Fibroblast of the aortic adventitia (primary cell): ENCODE measurements around the gene CTDSP1. TPM values are rescaled to one million over a fixed set of nuclear protein-coding genes. Genes with fewer than 3 reads are reported as not detected.

Experiments used
- DNase-seq: peaks from one replicate; pipeline ENCODE4 v3.0.0-alpha.2; 2010; ENCODE audit warnings: low read depth
- H3K4me3 ChIP-seq: 2 replicates; pipeline ENCODE4 v1.5.1; 2011; ENCODE audit warnings: low read depth, mild to moderate bottlenecking, control low read depth, low read length, moderate library complexity
- CTCF ChIP-seq: IDR thresholded peaks from 2 replicates; pipeline ENCODE4 v1.5.1; 2011; ENCODE audit warnings: mild to moderate bottlenecking, low read length, control low read depth, inconsistent platforms; ENCODE audit not compliant: insufficient read depth
- total RNA-seq: library from RNA; depleted of rRNA; stranded (reverse); fragments of >200 nt; gene quantifications from 2 replicates; pipeline ENCODE4 v1.2.3, GENCODE V29; 2012; ENCODE audit warnings: low replicate concordance

CTDSP1 gene, protein sequence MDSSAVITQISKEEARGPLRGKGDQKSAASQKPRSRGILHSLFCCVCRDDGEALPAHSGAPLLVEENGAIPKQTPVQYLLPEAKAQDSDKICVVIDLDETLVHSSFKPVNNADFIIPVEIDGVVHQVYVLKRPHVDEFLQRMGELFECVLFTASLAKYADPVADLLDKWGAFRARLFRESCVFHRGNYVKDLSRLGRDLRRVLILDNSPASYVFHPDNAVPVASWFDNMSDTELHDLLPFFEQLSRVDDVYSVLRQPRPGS
- total RNA-seq = 53.6 and 70.4 TPM in 2 replicates

GRCh38 chr2:218399391-218400166 is at the start of gene CTDSP1:
Gene CTDSP1, plus strand, starts transcription at chr2:218399868. Its CDS starts 223 bp downstream, at chr2:218400091.
- peak within 1 kb of the TSS; percentile 77 for H3K4me3 ChIP-seq
- TF ChIP-seq CTCF = no peak

DNA sequence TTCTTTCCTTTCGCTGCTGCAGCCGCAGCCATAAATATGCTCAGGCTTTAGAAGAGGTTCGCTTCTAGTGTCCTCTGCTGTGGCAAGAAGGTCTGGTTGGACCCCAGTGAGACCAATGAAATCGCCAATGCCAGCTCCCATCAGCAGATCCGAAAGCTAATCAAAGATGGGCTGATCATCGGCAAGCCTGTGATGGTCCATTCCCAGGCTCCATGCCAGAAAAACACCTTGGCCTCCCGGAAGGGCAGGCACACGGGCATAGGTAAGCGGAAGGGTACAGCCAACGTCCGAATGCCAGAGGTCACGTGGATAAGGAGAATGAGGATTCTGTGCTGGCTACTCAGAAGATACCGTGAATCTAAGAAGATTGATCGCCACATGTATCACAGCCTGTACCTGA is 45.6 kb upstream of the CTDSP1 start:
- H3K4me3 ChIP-seq = no peak overlapping the region
- no peak for TF ChIP-seq CTCF
- no peak for DNase-seq

More at GRCh38 chr2:218399391-218400166, at the start of gene CTDSP1:
- DNase-seq = peak; percentile 97

DNA sequence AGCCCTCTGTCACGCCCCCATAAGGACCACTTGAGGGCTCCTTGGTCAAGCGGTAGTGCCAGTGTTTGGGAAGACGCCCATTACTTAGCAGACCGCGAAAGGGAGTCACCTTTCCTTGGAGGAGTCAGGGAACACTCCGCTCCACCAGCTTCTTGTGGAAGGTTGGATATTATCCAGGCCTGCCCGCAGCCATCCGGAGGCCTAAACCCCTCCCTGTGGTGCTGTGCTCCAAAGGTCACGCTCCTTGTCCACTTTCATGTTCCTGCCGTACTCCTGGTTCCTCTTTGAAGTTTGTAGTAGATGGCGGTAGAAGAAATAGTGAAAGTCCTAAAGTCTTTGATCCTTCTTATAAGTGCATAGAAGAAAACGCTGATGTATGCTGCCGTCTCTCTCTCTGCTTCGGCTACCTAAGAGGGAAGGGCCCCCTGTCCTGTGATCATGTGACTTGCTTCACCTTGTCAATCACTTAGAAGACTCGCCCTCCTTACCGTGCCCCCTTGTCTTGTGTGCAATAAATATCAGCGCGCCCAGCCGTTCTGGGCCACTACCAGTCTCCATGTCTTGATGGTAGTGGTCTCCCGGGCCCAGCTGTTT is 44.7 kb upstream of the CTDSP1 start:
- TF ChIP-seq CTCF = no peak
- no peak for DNase-seq
- no peak overlapping the region for H3K4me3 ChIP-seq

DNA sequence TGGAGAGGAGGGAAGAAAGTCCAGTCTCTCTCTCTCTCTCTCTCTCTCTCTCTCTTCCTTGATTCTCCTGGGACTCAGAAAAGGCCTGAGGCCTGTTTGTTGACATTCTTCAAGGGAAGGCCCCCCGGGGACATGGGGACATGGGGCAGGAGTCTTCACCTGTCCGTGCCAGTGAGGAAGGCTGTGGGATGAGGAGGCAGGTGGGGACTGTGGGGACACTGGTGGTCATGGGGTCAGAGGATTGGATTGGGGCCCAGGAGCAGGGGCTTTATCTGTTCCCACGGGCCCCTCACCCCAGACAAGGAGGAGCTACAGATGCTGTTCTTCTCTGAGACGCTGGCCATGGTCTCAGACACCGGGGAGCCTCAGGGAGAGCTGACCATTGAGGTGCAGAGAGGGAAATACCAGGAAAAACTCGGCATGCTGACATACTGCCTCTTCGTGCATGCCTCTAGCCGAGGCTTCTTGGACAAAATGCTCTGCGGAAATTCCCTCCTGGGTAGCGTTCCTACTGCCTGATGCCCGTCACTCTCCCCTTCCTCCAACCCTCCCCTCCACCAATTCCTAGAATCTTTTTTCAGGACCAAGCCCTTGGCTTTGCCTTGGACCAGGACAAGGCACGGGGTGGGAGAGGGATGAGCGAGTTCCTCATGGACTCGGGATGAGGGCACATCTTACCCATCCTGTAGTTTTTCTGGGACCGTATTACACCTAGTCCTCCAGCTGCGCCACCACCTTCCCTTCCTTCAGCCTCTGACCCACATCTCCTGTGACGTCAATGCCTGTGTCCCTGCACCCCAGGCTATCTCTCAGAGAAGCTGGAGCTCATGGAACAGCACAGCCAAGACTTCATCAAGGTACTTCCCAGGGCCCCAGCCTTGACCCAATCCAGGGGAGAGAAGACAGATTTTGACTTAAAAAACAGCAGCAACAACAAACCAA is 42.2 kb upstream of the CTDSP1 start:
- no peak for DNase-seq
- H3K4me3 ChIP-seq = no peak overlapping the region

DNA sequence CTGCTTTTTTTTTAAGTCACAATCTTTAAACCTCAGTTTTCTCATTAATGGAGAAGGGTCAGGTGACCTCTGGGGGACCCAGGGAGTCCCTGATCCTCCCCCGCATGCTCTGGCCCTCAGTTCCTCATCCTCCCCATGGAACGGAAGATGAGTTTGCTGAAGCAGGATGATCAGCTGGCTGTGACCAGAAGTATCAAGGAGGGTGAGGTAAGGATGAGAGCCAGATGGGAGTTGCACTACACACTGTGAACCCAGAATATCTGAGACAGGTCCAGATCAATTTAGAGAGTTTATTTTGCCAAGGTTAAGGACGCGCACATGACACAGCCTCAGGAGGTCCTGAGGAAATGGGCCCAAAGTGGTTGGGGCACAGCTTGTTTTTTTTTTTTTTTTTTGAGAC is 39.2 kb upstream of the CTDSP1 start:
- H3K4me3 ChIP-seq = no peak overlapping the region
- no peak for DNase-seq
- no peak for TF ChIP-seq CTCF

More for the DNA sequence above, 42.2 kb upstream of the CTDSP1 start:
- TF ChIP-seq CTCF = no peak

DNA sequence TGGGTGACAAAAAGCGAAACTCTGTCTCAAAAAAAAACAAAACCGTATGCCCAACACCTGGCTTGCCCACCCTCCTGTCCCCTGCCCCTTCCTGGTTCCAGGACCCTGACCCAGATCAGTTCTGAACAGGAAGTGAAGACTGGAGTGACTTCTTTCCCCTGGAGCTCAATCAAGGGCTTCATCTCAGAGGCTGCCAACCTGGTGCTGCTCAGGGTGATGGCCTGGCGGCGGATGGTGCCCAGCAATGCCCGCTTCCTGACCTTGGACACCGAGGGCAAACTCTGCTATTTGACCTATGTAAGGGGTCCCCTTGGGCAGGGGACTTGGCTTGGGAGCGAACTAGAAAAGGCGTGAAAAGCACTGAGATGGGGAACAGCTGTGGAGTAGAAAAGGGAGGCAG is 37.1 kb upstream of the CTDSP1 start:
- no peak overlapping the region for H3K4me3 ChIP-seq
- DNase-seq = no peak
- TF ChIP-seq CTCF = no peak
